ENCODE results near the gene ANKS1A.
"Not testable (repeated sequence)": the region's sequence is repeated elsewhere in the genome, so short reads cannot be mapped to it uniquely, and the experiment has no call there.

The ANKS1A gene

GRCh38 chr6:34888874-34889555 is at the start of gene ANKS1A:
ANKS1A (plus strand) TSS chr6:34889255; CDS start chr6:34889403, 148 bp downstream.
- peak; percentile 90 for DNase-seq

- DNase-seq = no peak
Observed at GRCh38 chr6:34839666-34840352, 49.2 kb upstream of the ANKS1A start.

GRCh38 chr6:34849066-34849465 is 40.0 kb upstream of the ANKS1A start:
- not testable (repeated sequence) for DNase-seq

GRCh38 chr6:34851361-34851760 is 37.7 kb upstream of the ANKS1A start:
- no peak for DNase-seq

GRCh38 chr6:34852406-34853085 is 36.5 kb upstream of the ANKS1A start:
- no peak for DNase-seq

GRCh38 chr6:34855463-34855862 is 33.6 kb upstream of the ANKS1A start:
- no peak for DNase-seq

- DNase-seq = peak; percentile 18
Observed at GRCh38 chr6:34858681-34859080, 30.4 kb upstream of the ANKS1A start.

- peak; percentile 58 for DNase-seq
Observed at GRCh38 chr6:34859951-34860350, 29.1 kb upstream of the ANKS1A start.

GRCh38 chr6:34860776-34861175 is 28.3 kb upstream of the ANKS1A start:
- no peak for DNase-seq

- DNase-seq = no peak
Observed at GRCh38 chr6:34864007-34864406, 25.0 kb upstream of the ANKS1A start.

GRCh38 chr6:34865107-34865506 is 23.9 kb upstream of the ANKS1A start:
- DNase-seq = peak; percentile 93

- DNase-seq = peak; percentile 13
Observed at GRCh38 chr6:34866509-34866908, 22.5 kb upstream of the ANKS1A start.

GRCh38 chr6:34867484-34867883 is 21.6 kb upstream of the ANKS1A start:
- DNase-seq = peak; percentile 37

- no peak for DNase-seq
Observed at GRCh38 chr6:34871853-34872252, 17.2 kb upstream of the ANKS1A start.

- no peak for DNase-seq
Observed at GRCh38 chr6:34872332-34872731, 16.7 kb upstream of the ANKS1A start.

GRCh38 chr6:34875292-34876213 is 13.5 kb upstream of the ANKS1A start:
- DNase-seq = no peak

- no peak for DNase-seq
Observed at GRCh38 chr6:34876472-34876871, 12.6 kb upstream of the ANKS1A start.

GRCh38 chr6:34877259-34877658 is 11.8 kb upstream of the ANKS1A start:
- DNase-seq = no peak

- no peak for DNase-seq
Observed at GRCh38 chr6:34877869-34878485, 11.1 kb upstream of the ANKS1A start.

GRCh38 chr6:34884073-34884472 is 5.0 kb upstream of the ANKS1A start:
- DNase-seq = not testable (repeated sequence)

- no peak for DNase-seq
Observed at GRCh38 chr6:34884996-34885395, 4.1 kb upstream of the ANKS1A start.

GRCh38 chr6:34885837-34886236 is 3.2 kb upstream of the ANKS1A start:
- not testable (repeated sequence) for DNase-seq
